HepG2 (cell line): Measurements from ENCODE around the gene TEX30. TPM values are rescaled to one million over a fixed set of nuclear protein-coding genes. Genes with fewer than 3 reads are reported as not detected.

Source experiments
- ATAC-seq: fragments of 200-7000 bp; cut with Tn5 transposase; 3 replicates; pipeline ENCODE4 v1.9.1; 2020; ENCODE audit warnings: mild to moderate bottlenecking, moderate library complexity
- BruUV-seq: library from RNA; stranded (reverse); fragments of 400-500 nt; replicated peaks from 2 replicates; lab custom pipeline; 2021; lab: Mats Ljungman, UMichigan
- CTCF ChIA-PET: fragments of 300-600 bp; formaldehyde crosslinking; extraction: SDS; loops from one replicate; lab custom pipeline; 2021; ENCODE audit warnings: low total read pairs, inconsistent platforms, low intra/inter-chr PET ratio; lab: Yijun Ruan, JAX
- POLR2A ChIA-PET: fragments of 350-600 bp; sonication (Branson Sonifier 250); formaldehyde crosslinking; loops from one replicate; lab custom pipeline; 2020; ENCODE audit warnings: antibody characterized with exemption, inconsistent platforms; lab: Yijun Ruan, JAX
- DNase-seq: peaks from one replicate; pipeline ENCODE4 v3.0.0-alpha.2; 2015; ENCODE audit warnings: low spot score
- FAIRE-seq: peaks from 3 replicates; lab custom pipeline; 2011; peaks lifted over from hg19 to GRCh38; lab: Jason Lieb, UNC
- H2AFZ ChIP-seq: one replicate; pipeline ENCODE4 v1.6.1; 2011; ENCODE audit warnings: low read length, inconsistent platforms
- H3K27ac ChIP-seq: fragments of 300-600 bp; 3 replicates; pipeline ENCODE4 v1.8.0; 2011; ENCODE audit warnings: mixed run types, mild to moderate bottlenecking, mixed read lengths, low read length, inconsistent platforms; ENCODE audit not compliant: insufficient read depth; ENCODE audit errors: extremely low read length
- H3K27me3 ChIP-seq, 2 experiments: fragments of 200-600 bp in 1 of 2; 2 replicates in 1 of 2; 3 replicates in 1 of 2; pipeline versions ENCODE4 v1.6.0 to v1.8.0; 2011; ENCODE audit warnings: low read length in 2 of 2, mild to moderate bottlenecking in 2 of 2, moderate library complexity in 2 of 2, inconsistent platforms in 1 of 2; ENCODE audit not compliant: insufficient read depth in 2 of 2, control insufficient read depth in 1 of 2
- H3K36me3 ChIP-seq, 2 experiments: fragments of 200-600 bp in 1 of 2; replicated peaks in 1 of 2; 2 replicates in 1 of 2; 3 replicates in 1 of 2; pipeline versions ENCODE4 v1.5.1 to v1.8.0; 2011; ENCODE audit warnings: low read length in 2 of 2, inconsistent platforms in 1 of 2; ENCODE audit not compliant: insufficient read depth in 2 of 2, control insufficient read depth in 1 of 2
- H3K4me1 ChIP-seq: 2 replicates; pipeline ENCODE4 v1.5.1; 2012; ENCODE audit warnings: low read length, inconsistent platforms; ENCODE audit not compliant: insufficient read depth
- H3K4me2 ChIP-seq: 2 replicates; pipeline ENCODE4 v1.6.0; 2011; ENCODE audit warnings: low read depth, low read length, inconsistent platforms
- H3K4me3 ChIP-seq, 3 experiments: fragments of 200-600 bp in 1 of 3; sonication (generic), shearing (Covaris generic) in 1 of 3; replicated peaks in 1 of 3; 2 replicates each; pipeline ENCODE4 v1.5.1; 2011 to 2016; ENCODE audit warnings: low read length in 3 of 3, inconsistent platforms in 2 of 3, low read depth in 2 of 3, mild to moderate bottlenecking in 2 of 3, control low read depth in 1 of 3, mixed read lengths in 1 of 3; ENCODE audit not compliant: insufficient read depth in 1 of 3
- H3K79me2 ChIP-seq: one replicate; pipeline ENCODE4 v1.6.1; 2011; ENCODE audit warnings: low read length, inconsistent platforms; ENCODE audit not compliant: insufficient read depth
- H3K9ac ChIP-seq: 2 replicates; pipeline ENCODE4 v1.6.0; 2011; ENCODE audit warnings: mild to moderate bottlenecking, low read depth, low read length, inconsistent platforms; ENCODE audit not compliant: insufficient read depth
- H3K9me3 ChIP-seq: 2 replicates; pipeline ENCODE4 v1.5.1; 2012; ENCODE audit warnings: mild to moderate bottlenecking, low read length
- H4K20me1 ChIP-seq: 2 replicates; pipeline ENCODE4 v1.6.0; 2011; ENCODE audit warnings: inconsistent platforms, mild to moderate bottlenecking, low read length, moderate library complexity; ENCODE audit not compliant: insufficient read depth
- KDM3A ChIP-seq: IDR thresholded peaks from 2 replicates; pipeline ENCODE4 v1.6.1; 2018; ENCODE audit warnings: low read depth, missing compliant biosample characterization
- RBAK ChIP-seq: sonication (generic); formaldehyde crosslinking; IDR thresholded peaks from 2 replicates; pipeline ENCODE4 v1.5.1; 2020; ENCODE audit warnings: mild to moderate bottlenecking, missing genetic modification reagents
- TFDP2 ChIP-seq: sonication (generic); formaldehyde crosslinking; IDR thresholded peaks from 2 replicates; pipeline ENCODE4 v1.4.0; 2020; ENCODE audit warnings: missing genetic modification reagents
- ZNF501 ChIP-seq: sonication (generic); formaldehyde crosslinking; IDR thresholded peaks from 2 replicates; pipeline ENCODE4 v1.5.1; 2020; ENCODE audit warnings: mild to moderate bottlenecking, moderate library complexity, missing genetic modification reagents
- ZNF513 ChIP-seq: sonication (generic); formaldehyde crosslinking; conservative IDR thresholded peaks from 2 replicates; pipeline ENCODE4 v1.5.0; 2020; ENCODE audit warnings: missing genetic modification reagents
- WGBS: methylation state at CpG from one replicate; pipeline ENCODE4 v1.1.6; 2017; ENCODE audit warnings: low lambda C conversion rate; 5-methylcytosine and 5-hydroxymethylcytosine counted together
- in situ Hi-C: cut with HindIII; loops from 2 replicates; pipeline ENCODE4 v1.10.0; 2017; ENCODE audit warnings: low pct_unique_long_range_greater_than_20kb; ENCODE audit not compliant: extremely low pct_ligation_motif_present
- intact Hi-C: fragments of 100-400 bp; cut with micrococcal nuclease; formaldehyde crosslinking; loops from one replicate; pipeline ENCODE4 v1.10.0; 2022; ENCODE audit not compliant: unreplicated experiment
- polyA plus RNA-seq, 8 experiments: library from polyadenylated mRNA; depleted of rRNA in 3 of 8; stranded (reverse) in 7 of 8; unstranded in 1 of 8; fragments of >200 nt; fragmentation: Illumina TruSeq in 4 of 8; extraction: Trizol in 4 of 8; gene quantifications; 2 replicates each; pipeline versions ENCODE4 v1.2.1 to v1.2.3, GENCODE V29; 2011 to 2016; ENCODE audit warnings: low read depth in 4 of 8, missing spikeins in 1 of 8, mixed read lengths in 1 of 8; ENCODE audit not compliant: insufficient read depth in 1 of 8
- total RNA-seq, 5 experiments: library from RNA; depleted of rRNA; stranded (reverse); fragments of >200 nt; fragmentation: Illumina TruSeq; extraction: Trizol; gene quantifications; 2 replicates each; pipeline ENCODE4 v1.2.3, GENCODE V29; 2016; ENCODE audit warnings: low read depth in 1 of 5

TEX30 gene
- total and polyA plus RNA-seq, 2 of the 13 experiments (the other 11 are each of a cell fraction or from before 2014, with no cell fraction given): 0.60 to 1.2 TPM

- H3K27ac ChIP-seq: no peak overlapping the region
- POLR2A ChIA-PET: no interaction called here
- peaks cover 11% of the 10 kb centered on the region for H3K4me1 ChIP-seq
- 95% methylated on average over 8 of the region's 9 CpGs for WGBS
- H2AFZ ChIP-seq: no peak overlapping the region
- FAIRE-seq (no peak), ATAC-seq (no peak), DNase-seq (no peak)
- no TSS peak for BruUV-seq
- H3K4me2 ChIP-seq: no peak overlapping the region
- intact Hi-C loops (no loop called here), in situ Hi-C loops (no loop called here)
- peaks cover 6% of the 10 kb centered on the region for H3K79me2 ChIP-seq
- no peaks in the 10 kb centered on the region for H4K20me1 ChIP-seq
- no peaks in the 10 kb centered on the region; a peak in 1 of 5 replicates for H3K27me3 ChIP-seq
- H3K9ac ChIP-seq: no peak overlapping the region
- no peak for TF ChIP-seq ZNF501 (CRISPR knock-in tag)
- TF ChIP-seq, all 625 proteins: peak for 0
- CTCF ChIA-PET: no interaction called here
- H3K4me3 ChIP-seq: no peak overlapping the region
- H3K36me3 ChIP-seq: peaks cover 2 to 9% of the 10 kb centered on the region in 2 experiments; a peak in 3 of 5 replicates
- H3K9me3 ChIP-seq: no peaks in the 10 kb centered on the region
These were observed 20.2 kb upstream of the TEX30 start for GRCh38 chr13:102793611-102794355.

- Histone ChIP-seq H3K4me2 (no peak overlapping the region), H3K9ac (no peak overlapping the region), H3K4me1 (peaks cover 8% of the 10 kb centered on the region), H3K27me3 (no peaks in the 10 kb centered on the region), H3K79me2 (peaks cover 1% of the 10 kb centered on the region), H2AFZ (no peak overlapping the region), H3K36me3 (peaks cover 2 to 9% of the 10 kb centered on the region in 2 experiments; a peak in 3 of 5 replicates), H4K20me1 (no peaks in the 10 kb centered on the region), H3K9me3 (no peaks in the 10 kb centered on the region), H3K4me3 (no peak overlapping the region), H3K27ac (no peak overlapping the region)
- no peak for TF ChIP-seq TFDP2 (CRISPR knock-in tag)
- TF ChIP-seq RBAK: no peak
- no peak for TF ChIP-seq KDM3A
- TF ChIP-seq ZNF513 (CRISPR knock-in tag): no peak
- DNase-seq: no peak
- POLR2A ChIA-PET: no interaction called here
- BruUV-seq: no TSS peak
- FAIRE-seq: no peak
- in situ Hi-C loops (no loop called here), intact Hi-C loops (no loop called here)
- ATAC-seq: no peak
- CTCF ChIA-PET: no interaction called here
- 96% methylated on average over 1 of the region's 1 CpG for WGBS
These were observed 18.8 kb upstream of the TEX30 start for GRCh38 chr13:102792396-102792795.
